Tibial nerve (tissue), 4 donors: ENCODE measurements around the gene DCAF4. TPM values are rescaled to one million over a fixed set of nuclear protein-coding genes. Genes with fewer than 3 reads are reported as not detected.

Source experiments
- DNase-seq, 2 donors: peaks; one replicate each; pipeline ENCODE4 v3.0.0-alpha.2; 2019; ENCODE audit warnings: low spot score in 2 of 2
- H3K27ac ChIP-seq, 4 donors: fragments of 200-600 bp; sonication (generic) in 3 of 4; one replicate each; pipeline ENCODE4 v1.5.1; 2017 to 2019; ENCODE audit warnings: mild to moderate bottlenecking in 1 of 4
- H3K27me3 ChIP-seq, 2 donors: fragments of 200-600 bp; sonication (generic) in 1 of 2; one replicate each; pipeline versions ENCODE4 v1.5.1 to v1.6.0; 2017 to 2019
- H3K36me3 ChIP-seq, 3 donors: fragments of 200-600 bp; sonication (generic); one replicate each; pipeline ENCODE4 v1.5.1; 2018 to 2019
- H3K4me1 ChIP-seq, 4 donors: fragments of 200-600 bp; sonication (generic) in 3 of 4; one replicate each; pipeline ENCODE4 v1.5.1; 2017 to 2019
- H3K4me3 ChIP-seq, 4 donors: fragments of 200-600 bp; sonication (generic) in 3 of 4; one replicate each; pipeline ENCODE4 v1.5.1; 2017 to 2019; ENCODE audit warnings: mild to moderate bottlenecking in 1 of 4, moderate library complexity in 1 of 4
- H3K9me3 ChIP-seq, 4 donors: fragments of 200-600 bp; sonication (generic) in 3 of 4; one replicate each; pipeline ENCODE4 v1.5.1; 2017 to 2019
- EP300 ChIP-seq, 2 donors: sonication (generic); formaldehyde crosslinking; IDR thresholded peaks; one replicate each; pipeline ENCODE4 v1.6.1; 2017; ENCODE audit warnings: antibody characterized with exemption in 2 of 2, mild to moderate bottlenecking in 1 of 2
- POLR2A ChIP-seq, 2 donors: fragments of 450-650 bp; IDR thresholded peaks; one replicate each; pipeline ENCODE4 v1.6.1; 2017; ENCODE audit warnings: antibody characterized with exemption in 2 of 2, mild to moderate bottlenecking in 2 of 2, moderate library complexity in 2 of 2
- WGBS, 2 donors: methylation state at CpG; one replicate each; pipeline ENCODE4 v1.1.5; 2018; 5-methylcytosine and 5-hydroxymethylcytosine counted together
- total RNA-seq, 4 donors: library from RNA; depleted of rRNA; stranded (reverse); fragments of >200 nt; gene quantifications; one replicate each; pipeline ENCODE4 v1.1.0, GENCODE V29; 2016
- TF ChIP-seq, protein P1 (sequence below), 5 experiments: fragments of 200-600 bp in 3 of 5; fragments of 450-650 bp in 2 of 5; sonication (generic) in 3 of 5; IDR thresholded peaks; one replicate each; pipeline ENCODE4 v1.5.1; 2016 to 2019; ENCODE audit warnings: antibody characterized with exemption in 5 of 5, mild to moderate bottlenecking in 3 of 5, moderate library complexity in 2 of 5

DCAF4 gene
- total RNA-seq, 4 donors from 2014 or later, result 6.6 to 84.1 (median 20.2) TPM

DNA sequence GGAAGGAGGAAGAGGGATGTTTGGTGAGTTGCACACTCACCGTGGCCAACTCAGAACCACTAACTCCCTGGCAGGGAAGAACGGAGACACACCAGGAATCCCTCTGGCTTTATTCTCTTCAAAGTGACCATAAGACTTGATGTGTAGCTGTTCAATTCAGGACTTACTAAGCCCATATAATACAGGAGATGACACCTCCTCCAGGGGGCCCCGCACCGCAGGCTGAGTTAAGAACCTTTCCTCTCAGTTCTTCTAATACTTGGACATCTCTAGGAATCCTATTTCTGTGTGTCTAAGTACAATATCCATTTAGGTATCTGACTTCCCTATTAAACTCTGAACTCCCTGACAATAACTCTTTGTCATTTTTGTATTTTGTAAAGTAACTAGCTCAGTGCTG, 49.5 kb downstream of the DCAF4 start:
- Histone ChIP-seq H3K27me3 (no peaks in the 10 kb centered on the region), H3K36me3 (peaks cover 3 to 98% (median 25%) of the 10 kb centered on the region in 3 donors), H3K4me3 (no peak overlapping the region), H3K4me1 (no peaks in the 10 kb centered on the region), H3K27ac (no peak overlapping the region), H3K9me3 (no peaks in the 10 kb centered on the region)
- DNase-seq, result no peak
- 85 to 95% methylated on average over 4 of the region's 4 CpGs for WGBS, 2 donors
- TF ChIP-seq, protein P1, sequence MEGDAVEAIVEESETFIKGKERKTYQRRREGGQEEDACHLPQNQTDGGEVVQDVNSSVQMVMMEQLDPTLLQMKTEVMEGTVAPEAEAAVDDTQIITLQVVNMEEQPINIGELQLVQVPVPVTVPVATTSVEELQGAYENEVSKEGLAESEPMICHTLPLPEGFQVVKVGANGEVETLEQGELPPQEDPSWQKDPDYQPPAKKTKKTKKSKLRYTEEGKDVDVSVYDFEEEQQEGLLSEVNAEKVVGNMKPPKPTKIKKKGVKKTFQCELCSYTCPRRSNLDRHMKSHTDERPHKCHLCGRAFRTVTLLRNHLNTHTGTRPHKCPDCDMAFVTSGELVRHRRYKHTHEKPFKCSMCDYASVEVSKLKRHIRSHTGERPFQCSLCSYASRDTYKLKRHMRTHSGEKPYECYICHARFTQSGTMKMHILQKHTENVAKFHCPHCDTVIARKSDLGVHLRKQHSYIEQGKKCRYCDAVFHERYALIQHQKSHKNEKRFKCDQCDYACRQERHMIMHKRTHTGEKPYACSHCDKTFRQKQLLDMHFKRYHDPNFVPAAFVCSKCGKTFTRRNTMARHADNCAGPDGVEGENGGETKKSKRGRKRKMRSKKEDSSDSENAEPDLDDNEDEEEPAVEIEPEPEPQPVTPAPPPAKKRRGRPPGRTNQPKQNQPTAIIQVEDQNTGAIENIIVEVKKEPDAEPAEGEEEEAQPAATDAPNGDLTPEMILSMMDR (IDR thresholded peaks at IDR 0.05), result no peak
- no peak for TF ChIP-seq POLR2A (IDR thresholded peaks at IDR 0.05)
- TF ChIP-seq EP300 (IDR thresholded peaks at IDR 0.05), result no peak

DNA sequence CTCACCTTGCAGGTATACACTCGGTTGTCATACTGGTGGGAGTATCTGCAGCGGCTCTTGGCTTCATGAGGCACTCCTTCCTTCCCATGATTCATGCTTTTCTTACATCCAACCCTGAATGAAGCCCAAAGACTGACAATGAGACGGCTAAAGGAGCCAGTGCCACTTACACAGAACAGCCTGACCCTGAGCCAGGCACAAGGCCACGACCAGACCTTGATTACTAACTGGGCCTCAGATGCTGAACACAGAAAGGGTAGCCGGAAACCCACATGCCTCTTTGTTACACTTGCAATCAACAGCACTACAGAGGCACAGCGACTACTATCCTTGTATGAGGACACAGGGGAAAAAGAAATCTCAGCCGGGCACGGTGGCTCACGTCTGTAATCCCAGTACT, 52.6 kb downstream of the DCAF4 start:
- H3K27me3 ChIP-seq, result no peaks in the 10 kb centered on the region
- H3K9me3 ChIP-seq, result no peaks in the 10 kb centered on the region
- no peak for DNase-seq
- 82% methylated on average over 9 of the region's 9 CpGs for WGBS, 2 donors
- no peak overlapping the region for H3K27ac ChIP-seq
- no peak for TF ChIP-seq POLR2A (IDR thresholded peaks at IDR 0.05)
- TF ChIP-seq, protein P1 (IDR thresholded peaks at IDR 0.05), result no peak
- no peak for TF ChIP-seq EP300 (IDR thresholded peaks at IDR 0.05)
- no peaks in the 10 kb centered on the region for H3K4me1 ChIP-seq
- H3K36me3 ChIP-seq, result peaks cover 2 to 86% (median 25%) of the 10 kb centered on the region in 3 donors
- H3K4me3 ChIP-seq, result no peak overlapping the region

GRCh38 chr14:72980863-72981262, 54.6 kb downstream of the DCAF4 start:
- DNase-seq, result no peak
- Histone ChIP-seq H3K9me3 (no peaks in the 10 kb centered on the region), H3K4me3 (no peak overlapping the region), H3K27ac (no peak overlapping the region), H3K4me1 (no peaks in the 10 kb centered on the region), H3K27me3 (no peaks in the 10 kb centered on the region), H3K36me3 (peaks cover 0 to 86% (median 6%) of the 10 kb centered on the region in 3 donors)
- 91 to 92% methylated on average over 8 of the region's 8 CpGs for WGBS, 2 donors
- TF ChIP-seq EP300 (IDR thresholded peaks at IDR 0.05) (no peak), POLR2A (IDR thresholded peaks at IDR 0.05) (no peak)
- TF ChIP-seq, protein P1 (IDR thresholded peaks at IDR 0.05), result no peak

DNA sequence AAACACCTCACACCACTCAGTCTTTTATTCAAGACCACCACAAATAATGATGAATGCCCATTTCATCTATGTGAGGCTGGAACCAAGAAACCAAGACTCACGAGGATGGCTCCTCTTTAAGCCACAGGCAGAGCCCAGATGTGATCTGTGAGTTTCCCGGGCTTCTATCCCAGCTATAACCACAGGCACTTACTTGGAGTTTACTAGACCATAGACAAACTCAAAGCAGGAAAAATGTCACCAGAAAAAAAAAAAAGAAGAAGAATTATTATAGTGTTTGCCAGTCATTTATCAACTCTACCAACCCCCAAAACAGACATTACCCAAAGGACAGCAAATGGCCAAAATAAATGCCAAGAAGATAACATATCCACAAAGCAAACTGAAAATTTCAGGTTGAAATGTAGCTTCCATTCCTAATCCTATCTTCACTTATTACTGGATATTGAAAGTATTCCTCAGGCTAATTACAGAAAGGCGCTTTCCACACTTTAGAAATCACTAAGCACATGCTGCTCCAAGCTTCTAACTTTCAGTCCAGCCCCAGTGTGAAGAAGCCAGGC, 56.0 kb downstream of the DCAF4 start:
- 75 to 90% methylated on average over 3 of the region's 3 CpGs for WGBS, 2 donors

DNA sequence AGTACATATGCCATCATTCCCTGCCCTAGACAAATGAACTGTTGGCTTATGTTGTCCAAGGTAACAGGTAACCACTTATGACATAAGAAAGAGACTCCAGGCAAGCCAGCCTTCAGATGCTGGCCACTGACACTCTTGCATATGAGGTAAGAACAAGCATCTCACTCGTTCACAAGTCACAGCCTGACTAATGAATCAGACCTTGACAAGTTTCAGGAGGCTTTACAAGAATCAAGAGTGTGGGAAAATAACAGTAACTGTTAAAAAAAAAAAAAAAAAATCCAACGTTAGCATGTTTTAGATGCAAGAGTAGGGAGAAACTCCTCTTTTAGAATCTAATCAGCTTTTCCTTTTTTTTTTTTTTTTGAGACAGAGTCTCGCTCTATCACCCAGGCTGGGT, 60.0 kb downstream of the DCAF4 start:
- Histone ChIP-seq H3K9me3 (no peaks in the 10 kb centered on the region), H3K27me3 (no peaks in the 10 kb centered on the region), H3K36me3 (peaks cover 0 to 75% (median 0%) of the 10 kb centered on the region in 3 donors), H3K4me1 (no peaks in the 10 kb centered on the region), H3K4me3 (no peak overlapping the region), H3K27ac (no peak overlapping the region)
- 76 to 80% methylated on average over 3 of the region's 3 CpGs for WGBS, 2 donors
- DNase-seq, result no peak
- TF ChIP-seq, protein P1 (IDR thresholded peaks at IDR 0.05), result no peak
- TF ChIP-seq EP300 (IDR thresholded peaks at IDR 0.05), result no peak
- TF ChIP-seq POLR2A (IDR thresholded peaks at IDR 0.05), result no peak

More for the DNA sequence above, 56.0 kb downstream of the DCAF4 start:
- H3K4me3 ChIP-seq, result no peak overlapping the region
- H3K27ac ChIP-seq, result no peak overlapping the region
- no peaks in the 10 kb centered on the region for H3K27me3 ChIP-seq
- H3K4me1 ChIP-seq, result no peaks in the 10 kb centered on the region
- H3K36me3 ChIP-seq, result peaks cover 0 to 86% (median 5%) of the 10 kb centered on the region in 3 donors
- TF ChIP-seq EP300 (IDR thresholded peaks at IDR 0.05), result no peak
- TF ChIP-seq POLR2A (IDR thresholded peaks at IDR 0.05), result no peak
- TF ChIP-seq, protein P1 (IDR thresholded peaks at IDR 0.05), result no peak
- no peaks in the 10 kb centered on the region for H3K9me3 ChIP-seq
- no peak for DNase-seq
